Astrocyte (in vitro differentiated cells and primary cell): Measurements from ENCODE around the gene USP48.

Experiments used
- EZH2 ChIP-seq: IDR thresholded peaks from 2 replicates; pipeline ENCODE4 v1.6.1; 2012; ENCODE audit warnings: mild to moderate bottlenecking, low read length, inconsistent platforms; ENCODE audit not compliant: insufficient read depth
- TF ChIP-seq, protein P1 (sequence below): IDR thresholded peaks from 2 replicates; pipeline ENCODE4 v1.5.1; 2011; ENCODE audit warnings: low read depth, mild to moderate bottlenecking, inconsistent platforms, low read length, moderate library complexity; ENCODE audit not compliant: insufficient read depth

DNA sequence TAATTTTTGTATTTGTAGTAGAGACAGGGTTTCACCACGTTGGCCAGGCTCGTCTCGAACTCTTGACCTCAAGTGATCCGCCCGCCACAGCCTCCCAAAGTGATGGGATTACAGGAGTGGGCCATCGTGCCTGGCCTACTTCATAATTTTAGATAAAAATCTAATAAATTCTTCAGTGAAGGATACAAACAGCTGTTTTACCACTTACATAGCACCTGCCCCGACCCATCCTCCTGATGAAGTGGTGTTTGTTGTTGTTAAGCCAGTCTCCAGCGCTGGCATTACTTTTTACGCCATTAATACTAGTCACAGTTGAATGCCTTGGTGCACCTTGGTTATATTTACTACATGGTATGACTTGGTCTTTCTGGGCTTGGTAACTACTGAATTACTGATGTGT is 101.5 kb downstream of the USP48 start:
- TF ChIP-seq, protein P1, sequence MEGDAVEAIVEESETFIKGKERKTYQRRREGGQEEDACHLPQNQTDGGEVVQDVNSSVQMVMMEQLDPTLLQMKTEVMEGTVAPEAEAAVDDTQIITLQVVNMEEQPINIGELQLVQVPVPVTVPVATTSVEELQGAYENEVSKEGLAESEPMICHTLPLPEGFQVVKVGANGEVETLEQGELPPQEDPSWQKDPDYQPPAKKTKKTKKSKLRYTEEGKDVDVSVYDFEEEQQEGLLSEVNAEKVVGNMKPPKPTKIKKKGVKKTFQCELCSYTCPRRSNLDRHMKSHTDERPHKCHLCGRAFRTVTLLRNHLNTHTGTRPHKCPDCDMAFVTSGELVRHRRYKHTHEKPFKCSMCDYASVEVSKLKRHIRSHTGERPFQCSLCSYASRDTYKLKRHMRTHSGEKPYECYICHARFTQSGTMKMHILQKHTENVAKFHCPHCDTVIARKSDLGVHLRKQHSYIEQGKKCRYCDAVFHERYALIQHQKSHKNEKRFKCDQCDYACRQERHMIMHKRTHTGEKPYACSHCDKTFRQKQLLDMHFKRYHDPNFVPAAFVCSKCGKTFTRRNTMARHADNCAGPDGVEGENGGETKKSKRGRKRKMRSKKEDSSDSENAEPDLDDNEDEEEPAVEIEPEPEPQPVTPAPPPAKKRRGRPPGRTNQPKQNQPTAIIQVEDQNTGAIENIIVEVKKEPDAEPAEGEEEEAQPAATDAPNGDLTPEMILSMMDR: no peak
- no peak for TF ChIP-seq EZH2
